Effector memory CD4-positive, alpha-beta T cell (primary cell): ENCODE results near the gene CDK5RAP2.

Source experiments
- DNase-seq, 3 donors: peaks; one replicate each; pipeline ENCODE4 v3.0.0-alpha.2; 2020
- H3K27ac ChIP-seq: 2 replicates; pipeline ENCODE4 v1.7.0; 2013; ENCODE audit warnings: mild to moderate bottlenecking, low read length, moderate library complexity; ENCODE audit not compliant: insufficient read depth, poor library complexity, severe bottlenecking
- H3K27me3 ChIP-seq: replicated peaks from 2 replicates; pipeline ENCODE4 v1.7.0; 2013; ENCODE audit warnings: mild to moderate bottlenecking, low read length; ENCODE audit not compliant: insufficient read depth, control insufficient read depth, poor library complexity, severe bottlenecking
- H3K36me3 ChIP-seq: 2 replicates; pipeline ENCODE4 v1.7.0; 2013; ENCODE audit warnings: mild to moderate bottlenecking, low read length, moderate library complexity; ENCODE audit not compliant: control insufficient read depth, insufficient read depth
- H3K4me1 ChIP-seq: 2 replicates; pipeline ENCODE4 v1.7.0; 2013; ENCODE audit warnings: low read length, mild to moderate bottlenecking; ENCODE audit not compliant: control insufficient read depth, insufficient read depth, poor library complexity, severe bottlenecking
- H3K4me3 ChIP-seq: 2 replicates; pipeline ENCODE4 v1.7.0; 2013; ENCODE audit warnings: low read length, low read depth, mild to moderate bottlenecking; ENCODE audit not compliant: insufficient read depth, poor library complexity, severe bottlenecking
- H3K9me3 ChIP-seq: 2 replicates; pipeline ENCODE4 v1.7.0; 2013; ENCODE audit warnings: mild to moderate bottlenecking, low read length, moderate library complexity; ENCODE audit not compliant: control insufficient read depth

The CDK5RAP2 gene

GRCh38 chr9:120374817-120375216, 205.2 kb downstream of the CDK5RAP2 start:
- no peaks in the 10 kb centered on the region for H3K9me3 ChIP-seq
- no peaks in the 10 kb centered on the region for H3K36me3 ChIP-seq
- H3K27ac ChIP-seq = no peak overlapping the region
- H3K4me3 ChIP-seq = no peak overlapping the region
- no peak for DNase-seq
- H3K27me3 ChIP-seq = no peaks in the 10 kb centered on the region
- H3K4me1 ChIP-seq = no peaks in the 10 kb centered on the region

GRCh38 chr9:120374239-120374638, 205.7 kb downstream of the CDK5RAP2 start:
- Histone ChIP-seq H3K9me3 (no peaks in the 10 kb centered on the region), H3K27ac (no peak overlapping the region)

GRCh38 chr9:120372040-120372439, 207.9 kb downstream of the CDK5RAP2 start:
- no peaks in the 10 kb centered on the region for H3K36me3 ChIP-seq
- H3K4me1 ChIP-seq = no peaks in the 10 kb centered on the region
- H3K27me3 ChIP-seq = no peaks in the 10 kb centered on the region
- H3K4me3 ChIP-seq = no peak overlapping the region
- no peak for DNase-seq
- H3K27ac ChIP-seq = no peak overlapping the region
- H3K9me3 ChIP-seq = no peaks in the 10 kb centered on the region

More at GRCh38 chr9:120374239-120374638, 205.7 kb downstream of the CDK5RAP2 start:
- DNase-seq = no peak
- H3K27me3 ChIP-seq = no peaks in the 10 kb centered on the region
- no peaks in the 10 kb centered on the region for H3K36me3 ChIP-seq
- H3K4me3 ChIP-seq = no peak overlapping the region
- H3K4me1 ChIP-seq = no peaks in the 10 kb centered on the region

- no peak overlapping the region for H3K4me3 ChIP-seq
- H3K27me3 ChIP-seq = no peaks in the 10 kb centered on the region
- no peak for DNase-seq
- H3K9me3 ChIP-seq = no peaks in the 10 kb centered on the region
- no peaks in the 10 kb centered on the region for H3K4me1 ChIP-seq
- no peaks in the 10 kb centered on the region for H3K36me3 ChIP-seq
- no peak overlapping the region for H3K27ac ChIP-seq
Observed at GRCh38 chr9:120369608-120370220, 210.3 kb downstream of the CDK5RAP2 start.

GRCh38 chr9:120368799-120369198, 211.2 kb downstream of the CDK5RAP2 start:
- Histone ChIP-seq H3K4me3 (no peak overlapping the region), H3K36me3 (no peaks in the 10 kb centered on the region), H3K27ac (no peak overlapping the region), H3K9me3 (no peaks in the 10 kb centered on the region), H3K27me3 (no peaks in the 10 kb centered on the region), H3K4me1 (no peaks in the 10 kb centered on the region)
- no peak for DNase-seq

GRCh38 chr9:120366644-120367019, 213.3 kb downstream of the CDK5RAP2 start:
- DNase-seq = no peak
- H3K27ac ChIP-seq = no peak overlapping the region
- no peaks in the 10 kb centered on the region for H3K36me3 ChIP-seq

GRCh38 chr9:120365386-120365785, 214.6 kb downstream of the CDK5RAP2 start:
- Histone ChIP-seq H3K36me3 (no peaks in the 10 kb centered on the region), H3K27ac (no peak overlapping the region), H3K4me1 (no peaks in the 10 kb centered on the region), H3K4me3 (no peak overlapping the region), H3K27me3 (no peaks in the 10 kb centered on the region), H3K9me3 (no peaks in the 10 kb centered on the region)
- no peak for DNase-seq

More at GRCh38 chr9:120366644-120367019, 213.3 kb downstream of the CDK5RAP2 start:
- Histone ChIP-seq H3K9me3 (no peaks in the 10 kb centered on the region), H3K4me1 (no peaks in the 10 kb centered on the region), H3K27me3 (no peaks in the 10 kb centered on the region), H3K4me3 (no peak overlapping the region)

GRCh38 chr9:120363697-120364096, 216.3 kb downstream of the CDK5RAP2 start:
- Histone ChIP-seq H3K36me3 (no peaks in the 10 kb centered on the region), H3K4me1 (no peaks in the 10 kb centered on the region), H3K4me3 (no peak overlapping the region), H3K9me3 (no peaks in the 10 kb centered on the region), H3K27ac (no peak overlapping the region), H3K27me3 (no peaks in the 10 kb centered on the region)
- no peak for DNase-seq

GRCh38 chr9:120362446-120362845, 217.5 kb downstream of the CDK5RAP2 start:
- no peaks in the 10 kb centered on the region for H3K36me3 ChIP-seq
- H3K4me1 ChIP-seq = no peaks in the 10 kb centered on the region
- H3K27ac ChIP-seq = no peak overlapping the region
- no peaks in the 10 kb centered on the region for H3K27me3 ChIP-seq
- H3K9me3 ChIP-seq = no peaks in the 10 kb centered on the region
- H3K4me3 ChIP-seq = no peak overlapping the region
- no peak for DNase-seq

GRCh38 chr9:120361551-120361950, 218.4 kb downstream of the CDK5RAP2 start:
- Histone ChIP-seq H3K27me3 (no peaks in the 10 kb centered on the region), H3K4me3 (no peak overlapping the region), H3K4me1 (no peaks in the 10 kb centered on the region), H3K9me3 (no peaks in the 10 kb centered on the region), H3K36me3 (no peaks in the 10 kb centered on the region), H3K27ac (no peak overlapping the region)
- DNase-seq = no peak
